Keratinocyte (primary cell): ENCODE results near the gene STPG4. TPM values are rescaled to one million over a fixed set of nuclear protein-coding genes. Genes with fewer than 3 reads are reported as not detected.
A peak's percentile ranks its signal among the peaks of the same experiment; 100 is the strongest.

Experiments
- DNase-seq: peaks from one replicate; pipeline ENCODE4 v3.0.0-alpha.2; 2011; ENCODE audit warnings: low read depth, missing footprints, low spot score
- FAIRE-seq: peaks from 2 replicates; lab custom pipeline; 2011; peaks lifted over from hg19 to GRCh38; lab: Jason Lieb, UNC
- H2AFZ ChIP-seq: 2 replicates; pipeline ENCODE4 v1.6.0; 2012; ENCODE audit warnings: low read length, control low read depth, inconsistent platforms; ENCODE audit not compliant: control insufficient read depth
- H3K27ac ChIP-seq: 2 replicates; pipeline ENCODE4 v1.5.1; 2011; ENCODE audit warnings: low read length; ENCODE audit not compliant: control insufficient read depth, insufficient read depth
- H3K27me3 ChIP-seq: 3 replicates; pipeline ENCODE4 v1.6.0; 2011; ENCODE audit warnings: low read length; ENCODE audit not compliant: control insufficient read depth, insufficient read depth; ENCODE audit errors: extremely low read depth
- H3K36me3 ChIP-seq, 2 experiments: 2 replicates in 1 of 2; 3 replicates in 1 of 2; pipeline ENCODE4 v1.5.1; 2011; ENCODE audit warnings: low read length in 2 of 2, mild to moderate bottlenecking in 1 of 2; ENCODE audit not compliant: control insufficient read depth in 2 of 2, insufficient read depth in 2 of 2; ENCODE audit errors: extremely low read depth in 1 of 2
- H3K4me1 ChIP-seq: 3 replicates; pipeline ENCODE4 v1.5.1; 2011; ENCODE audit warnings: low read length; ENCODE audit not compliant: control insufficient read depth, insufficient read depth; ENCODE audit errors: extremely low read depth
- H3K4me2 ChIP-seq: 3 replicates; pipeline ENCODE4 v1.6.0; 2011; ENCODE audit warnings: low read depth, low read length; ENCODE audit not compliant: control insufficient read depth, insufficient read depth; ENCODE audit errors: extremely low read depth
- H3K4me3 ChIP-seq, 3 experiments: fragments of 200-600 bp in 1 of 3; sonication (generic) in 1 of 3; 2 replicates in 2 of 3; 3 replicates in 1 of 3; pipeline ENCODE4 v1.5.1; 2011 to 2016; ENCODE audit warnings: low read length in 3 of 3, mild to moderate bottlenecking in 3 of 3, control low read depth in 2 of 3, inconsistent platforms in 1 of 3, low read depth in 1 of 3, mixed read lengths in 1 of 3, mixed run types in 1 of 3, moderate library complexity in 1 of 3; ENCODE audit not compliant: control insufficient read depth in 2 of 3, insufficient read depth in 2 of 3; ENCODE audit errors: extremely low read depth in 1 of 3
- H3K79me2 ChIP-seq: 2 replicates; pipeline ENCODE4 v1.6.0; 2012; ENCODE audit warnings: low read length; ENCODE audit not compliant: control insufficient read depth, insufficient read depth
- H3K9ac ChIP-seq: 3 replicates; pipeline ENCODE4 v1.6.0; 2011; ENCODE audit warnings: low read length; ENCODE audit not compliant: control insufficient read depth, insufficient read depth; ENCODE audit errors: extremely low read depth
- H3K9me1 ChIP-seq: 3 replicates; pipeline ENCODE4 v1.6.0; 2011; ENCODE audit warnings: low read length; ENCODE audit not compliant: control insufficient read depth, insufficient read depth; ENCODE audit errors: extremely low read depth
- H3K9me3 ChIP-seq: 2 replicates; pipeline ENCODE4 v1.5.1; 2012; ENCODE audit warnings: low read depth, low read length; ENCODE audit not compliant: control insufficient read depth
- H4K20me1 ChIP-seq: 3 replicates; pipeline ENCODE4 v1.6.0; 2011; ENCODE audit warnings: low read length; ENCODE audit not compliant: control insufficient read depth, insufficient read depth; ENCODE audit errors: extremely low read depth
- EZH2 ChIP-seq: IDR thresholded peaks from one replicate; pipeline ENCODE4 v1.6.1; 2012; ENCODE audit warnings: inconsistent platforms, mild to moderate bottlenecking, low read length, moderate library complexity
- dilution Hi-C: fragments of 300-500 bp; cut with MboI; formaldehyde crosslinking; loops from one replicate; pipeline ENCODE4 v1.7.0; 2020; ENCODE audit warnings: low sequenced_read_pairs; ENCODE audit not compliant: extremely low pct_ligation_motif_present
- polyA plus RNA-seq, 5 experiments: library from polyadenylated mRNA; depleted of rRNA in 3 of 5; stranded (reverse) in 3 of 5; stranded (forward) in 1 of 5; unstranded in 1 of 5; fragments of >200 nt; gene quantifications; 1 replicate in 1 of 5; 2 replicates in 3 of 5; 3 replicates in 1 of 5; pipeline versions ENCODE4 v1.2.1 to v1.2.3, GENCODE V29; 2011 to 2012; ENCODE audit warnings: missing spikeins in 2 of 5, low read depth in 1 of 5, low replicate concordance in 1 of 5
- TF ChIP-seq, protein P1 (sequence below), 3 experiments: IDR thresholded peaks in 1 of 3; conservative IDR thresholded peaks in 1 of 3; optimal IDR thresholded peaks in 1 of 3; 2 replicates in 2 of 3; 3 replicates in 1 of 3; pipeline versions ENCODE3 to v1.5.1; 2011; ENCODE audit warnings: low read length in 3 of 3, mild to moderate bottlenecking in 3 of 3, moderate library complexity in 2 of 3, control low read depth in 1 of 3, inconsistent platforms in 1 of 3; ENCODE audit not compliant: insufficient read depth in 2 of 3; ENCODE audit errors: extremely low read depth in 1 of 3

STPG4 gene
- polyA plus RNA-seq, 1 donor (not counting 4 experiments of a cell fraction or from before 2014, with no cell fraction given) = 0.26 TPM

DNA sequence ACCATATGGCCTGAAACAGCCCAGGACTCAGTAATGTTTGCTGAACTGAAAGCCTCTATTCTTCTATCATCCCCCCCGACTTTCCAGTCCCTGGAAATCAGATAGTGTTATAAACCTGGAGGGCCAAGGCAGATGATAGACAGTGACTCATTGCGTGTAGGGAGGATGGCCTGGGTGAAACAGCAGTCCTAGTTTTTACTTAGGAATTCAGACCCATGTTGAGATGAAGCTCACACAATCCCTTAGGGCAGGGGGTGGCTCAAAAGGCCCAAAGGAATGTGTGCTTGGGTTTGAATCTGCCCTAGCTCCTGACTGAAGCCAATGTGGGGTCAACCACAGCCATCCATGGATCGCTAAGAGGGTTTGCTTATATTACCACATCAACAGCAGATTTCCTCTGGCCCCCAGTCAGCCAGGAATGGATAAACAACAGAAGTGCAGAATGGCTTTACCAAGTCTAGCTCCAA is 43.9 kb upstream of the STPG4 start:
- no peaks in the 10 kb centered on the region for H4K20me1 ChIP-seq
- H2AFZ ChIP-seq = peak overlapping the region; percentile 37
- peaks cover 17% of the 10 kb centered on the region for H3K4me1 ChIP-seq
- H3K9me3 ChIP-seq = no peaks in the 10 kb centered on the region
- no peaks in the 10 kb centered on the region for H3K79me2 ChIP-seq
- H3K9ac ChIP-seq = no peak overlapping the region
- H3K27ac ChIP-seq = peak overlapping the region; percentile 7
- H3K4me3 ChIP-seq = no peak overlapping the region
- dilution Hi-C loops = no loop called here
- no peaks in the 10 kb centered on the region for H3K27me3 ChIP-seq
- H3K36me3 ChIP-seq = no peaks in the 10 kb centered on the region
- no peaks in the 10 kb centered on the region for H3K9me1 ChIP-seq
- DNase-seq (peak; percentile 80), FAIRE-seq (peak; percentile 79)
- TF ChIP-seq EZH2 = no peak
- TF ChIP-seq, protein P1, sequence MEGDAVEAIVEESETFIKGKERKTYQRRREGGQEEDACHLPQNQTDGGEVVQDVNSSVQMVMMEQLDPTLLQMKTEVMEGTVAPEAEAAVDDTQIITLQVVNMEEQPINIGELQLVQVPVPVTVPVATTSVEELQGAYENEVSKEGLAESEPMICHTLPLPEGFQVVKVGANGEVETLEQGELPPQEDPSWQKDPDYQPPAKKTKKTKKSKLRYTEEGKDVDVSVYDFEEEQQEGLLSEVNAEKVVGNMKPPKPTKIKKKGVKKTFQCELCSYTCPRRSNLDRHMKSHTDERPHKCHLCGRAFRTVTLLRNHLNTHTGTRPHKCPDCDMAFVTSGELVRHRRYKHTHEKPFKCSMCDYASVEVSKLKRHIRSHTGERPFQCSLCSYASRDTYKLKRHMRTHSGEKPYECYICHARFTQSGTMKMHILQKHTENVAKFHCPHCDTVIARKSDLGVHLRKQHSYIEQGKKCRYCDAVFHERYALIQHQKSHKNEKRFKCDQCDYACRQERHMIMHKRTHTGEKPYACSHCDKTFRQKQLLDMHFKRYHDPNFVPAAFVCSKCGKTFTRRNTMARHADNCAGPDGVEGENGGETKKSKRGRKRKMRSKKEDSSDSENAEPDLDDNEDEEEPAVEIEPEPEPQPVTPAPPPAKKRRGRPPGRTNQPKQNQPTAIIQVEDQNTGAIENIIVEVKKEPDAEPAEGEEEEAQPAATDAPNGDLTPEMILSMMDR (optimal IDR thresholded peaks at IDR 0.05 in 1 of 3, IDR thresholded peaks at IDR 0.05 in 1 of 3, conservative IDR thresholded peaks at IDR 0.05 in 1 of 3; ENCODE audit: extremely low read depth in 1 of 3, insufficient read depth in 2 of 3, low read length in 3 of 3) = no peak
- peak overlapping the region; percentile 54 for H3K4me2 ChIP-seq

DNA sequence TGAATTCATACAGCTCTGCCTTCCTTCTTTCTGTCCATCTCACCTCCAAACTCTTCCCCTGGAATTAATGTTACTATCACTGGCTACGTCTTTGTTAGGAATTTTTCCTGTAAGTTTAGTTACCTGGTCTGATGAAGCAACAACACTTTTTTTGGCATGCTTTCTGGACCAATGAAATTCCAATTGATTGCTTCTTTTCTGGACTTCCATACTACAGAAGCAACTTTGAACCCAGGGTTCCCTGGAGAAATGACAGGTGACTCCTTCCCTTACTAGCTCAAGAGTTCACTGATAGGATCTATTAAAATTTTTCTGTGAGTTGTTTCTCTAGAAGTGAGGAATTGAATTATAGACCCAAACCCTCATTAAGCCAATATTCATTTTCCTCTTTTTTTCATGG is 41.4 kb upstream of the STPG4 start:
- H3K4me3 ChIP-seq = no peak overlapping the region
- H3K27me3 ChIP-seq = no peaks in the 10 kb centered on the region
- dilution Hi-C loops = no loop called here
- H3K27ac ChIP-seq = no peak overlapping the region
- H3K9me1 ChIP-seq = no peaks in the 10 kb centered on the region
- H3K36me3 ChIP-seq = no peaks in the 10 kb centered on the region
- FAIRE-seq = no peak
- H3K4me2 ChIP-seq = no peak overlapping the region
- no peaks in the 10 kb centered on the region for H4K20me1 ChIP-seq
- TF ChIP-seq, protein P1 (optimal IDR thresholded peaks at IDR 0.05 in 1 of 3, IDR thresholded peaks at IDR 0.05 in 1 of 3, conservative IDR thresholded peaks at IDR 0.05 in 1 of 3; ENCODE audit: extremely low read depth in 1 of 3, insufficient read depth in 2 of 3, low read length in 3 of 3) = no peak
- TF ChIP-seq EZH2 = no peak
- no peaks in the 10 kb centered on the region for H3K79me2 ChIP-seq
- peaks cover 39% of the 10 kb centered on the region for H3K4me1 ChIP-seq
- no peak overlapping the region for H2AFZ ChIP-seq
- DNase-seq = no peak
- H3K9ac ChIP-seq = no peak overlapping the region
- no peaks in the 10 kb centered on the region for H3K9me3 ChIP-seq
